Trophoblast cell (in vitro differentiated cells and primary cell): ENCODE results near the gene DCXR.

Source experiments
- DNase-seq, 2 donors: peaks; one replicate each; pipeline ENCODE4 v3.0.0-alpha.2; 2016
- H2AFZ ChIP-seq: 2 replicates; pipeline ENCODE4 v1.6.1; 2013; ENCODE audit warnings: low read length, moderate library complexity, mild to moderate bottlenecking; ENCODE audit not compliant: insufficient read depth, poor library complexity
- H2AK5ac ChIP-seq: 2 replicates; pipeline ENCODE4 v1.6.1; 2013; ENCODE audit warnings: mild to moderate bottlenecking, low read length
- H2BK120ac ChIP-seq: 2 replicates; pipeline ENCODE4 v1.6.1; 2013; ENCODE audit warnings: low read length, mild to moderate bottlenecking, moderate library complexity; ENCODE audit not compliant: insufficient read depth, poor library complexity
- H2BK12ac ChIP-seq: 2 replicates; pipeline ENCODE4 v1.6.1; 2013; ENCODE audit warnings: mild to moderate bottlenecking, low read length, moderate library complexity
- H2BK5ac ChIP-seq: 2 replicates; pipeline ENCODE4 v1.6.1; 2013; ENCODE audit warnings: low read length, low read depth, moderate library complexity, mild to moderate bottlenecking; ENCODE audit not compliant: poor library complexity
- H3K14ac ChIP-seq: 2 replicates; pipeline ENCODE4 v1.6.1; 2013; ENCODE audit warnings: mild to moderate bottlenecking, low read length
- H3K18ac ChIP-seq: 2 replicates; pipeline ENCODE4 v1.6.1; 2013; ENCODE audit warnings: mild to moderate bottlenecking, low read length
- H3K23ac ChIP-seq: 2 replicates; pipeline ENCODE4 v1.6.1; 2013; ENCODE audit warnings: low read length
- H3K27ac ChIP-seq: 2 replicates; pipeline ENCODE4 v1.5.1; 2013; ENCODE audit warnings: low read depth, mild to moderate bottlenecking, inconsistent platforms, low read length, moderate library complexity
- H3K27me3 ChIP-seq: 2 replicates; pipeline ENCODE4 v1.6.1; 2013; ENCODE audit warnings: inconsistent platforms, mild to moderate bottlenecking, low read length, moderate library complexity; ENCODE audit not compliant: insufficient read depth
- H3K36me3 ChIP-seq, 2 experiments: 1 replicate in 1 of 2; 2 replicates in 1 of 2; pipeline ENCODE4 v1.6.1; 2013; ENCODE audit warnings: low read length in 2 of 2, mild to moderate bottlenecking in 2 of 2, moderate library complexity in 1 of 2; ENCODE audit not compliant: insufficient read depth in 2 of 2, control insufficient read depth in 1 of 2
- H3K4ac ChIP-seq: 2 replicates; pipeline ENCODE4 v1.6.1; 2013; ENCODE audit warnings: low read depth, mild to moderate bottlenecking, low read length, moderate library complexity
- H3K4me1 ChIP-seq, 2 experiments: 1 replicate in 1 of 2; 2 replicates in 1 of 2; pipeline ENCODE4 v1.6.1; 2013; ENCODE audit warnings: low read length in 2 of 2, mild to moderate bottlenecking in 2 of 2, moderate library complexity in 1 of 2; ENCODE audit not compliant: insufficient read depth in 2 of 2, control insufficient read depth in 1 of 2
- H3K4me2 ChIP-seq: 2 replicates; pipeline ENCODE4 v1.6.1; 2013; ENCODE audit warnings: inconsistent platforms, mild to moderate bottlenecking, low read length, moderate library complexity
- H3K4me3 ChIP-seq: 2 replicates; pipeline ENCODE4 v1.5.1; 2013; ENCODE audit warnings: mild to moderate bottlenecking, low read depth, low read length, inconsistent platforms
- H3K79me1 ChIP-seq: one replicate; pipeline ENCODE4 v1.6.1; 2013; ENCODE audit warnings: low read length
- H3K79me2 ChIP-seq: 2 replicates; pipeline ENCODE4 v1.6.1; 2013; ENCODE audit warnings: low read length, mild to moderate bottlenecking; ENCODE audit not compliant: control insufficient read depth, insufficient read depth, poor library complexity
- H3K9ac ChIP-seq: 2 replicates; pipeline ENCODE4 v1.6.1; 2013; ENCODE audit warnings: mild to moderate bottlenecking, low read length
- H3K9me3 ChIP-seq: 2 replicates; pipeline ENCODE4 v1.6.1; 2013; ENCODE audit warnings: low read depth, mild to moderate bottlenecking, control low read depth, inconsistent platforms, low read length; ENCODE audit not compliant: insufficient read depth
- H4K12ac ChIP-seq: 2 replicates; pipeline ENCODE4 v1.6.1; 2013; ENCODE audit warnings: low read depth, mild to moderate bottlenecking, low read length, moderate library complexity
- H4K8ac ChIP-seq: 2 replicates; pipeline ENCODE4 v1.6.1; 2013; ENCODE audit warnings: low read depth, mild to moderate bottlenecking, low read length, moderate library complexity
- H4K91ac ChIP-seq: one replicate; pipeline ENCODE4 v1.6.1; 2013; ENCODE audit warnings: low read depth, mild to moderate bottlenecking, low read length, moderate library complexity
- WGBS: extraction: QIAGEN DNeasy Blood & Tissue Kit; methylation state at CpG from one replicate; pipeline ENCODE4 v1.1.7; 2013; ENCODE audit warnings: missing lambda C conversion rate; ENCODE audit not compliant: insufficient read length, insufficient coverage; ENCODE audit errors: extremely low coverage; 5-methylcytosine and 5-hydroxymethylcytosine counted together

Gene DCXR

GRCh38 chr17:82076018-82076784 is 38.7 kb upstream of the DCXR start:
- DNase-seq = peak in 1 of 2 donors; percentile 61
- H4K8ac ChIP-seq = no peak overlapping the region
- H3K9ac ChIP-seq = no peak overlapping the region
- no peaks in the 10 kb centered on the region for H3K79me1 ChIP-seq
- no peak overlapping the region for H3K4ac ChIP-seq
- H3K23ac ChIP-seq = no peak overlapping the region
- H3K27me3 ChIP-seq = no peaks in the 10 kb centered on the region
- WGBS = no CpG with 5 or more reads among the region's 25 CpGs
- H2BK5ac ChIP-seq = no peak overlapping the region
- H3K4me2 ChIP-seq = no peak overlapping the region
- peaks cover 2% of the 10 kb centered on the region for H3K9me3 ChIP-seq
- no peaks in the 10 kb centered on the region for H3K4me1 ChIP-seq
- no peak overlapping the region for H3K4me3 ChIP-seq
- H4K91ac ChIP-seq = no peak overlapping the region
- H2BK12ac ChIP-seq = no peak overlapping the region
- H2AK5ac ChIP-seq = no peak overlapping the region
- no peak overlapping the region for H3K14ac ChIP-seq
- H3K18ac ChIP-seq = no peak overlapping the region
- H4K12ac ChIP-seq = peak overlapping the region; percentile 2
- no peak overlapping the region for H2AFZ ChIP-seq
- H3K27ac ChIP-seq = no peak overlapping the region
- H2BK120ac ChIP-seq = no peak overlapping the region
- H3K36me3 ChIP-seq = peaks cover 37 to 39% of the 10 kb centered on the region in 2 experiments
- no peaks in the 10 kb centered on the region for H3K79me2 ChIP-seq

GRCh38 chr17:82073446-82073845 is 35.9 kb upstream of the DCXR start:
- no peaks in the 10 kb centered on the region for H3K79me2 ChIP-seq
- no peaks in the 10 kb centered on the region for H3K4me1 ChIP-seq
- no peak overlapping the region for H3K9ac ChIP-seq
- no peak overlapping the region for H4K91ac ChIP-seq
- H3K23ac ChIP-seq = no peak overlapping the region
- H4K8ac ChIP-seq = no peak overlapping the region
- no peak overlapping the region for H3K18ac ChIP-seq
- WGBS = no CpG with 5 or more reads among the region's 9 CpGs
- no peak overlapping the region for H2AFZ ChIP-seq
- H4K12ac ChIP-seq = no peak overlapping the region
- no peak overlapping the region for H2AK5ac ChIP-seq
- H3K36me3 ChIP-seq = peaks cover 10 to 12% of the 10 kb centered on the region in 2 experiments
- H2BK5ac ChIP-seq = no peak overlapping the region
- H3K27ac ChIP-seq = no peak overlapping the region
- no peak overlapping the region for H2BK12ac ChIP-seq
- H2BK120ac ChIP-seq = no peak overlapping the region
- H3K4me3 ChIP-seq = no peak overlapping the region
- H3K4me2 ChIP-seq = no peak overlapping the region
- H3K14ac ChIP-seq = no peak overlapping the region
- DNase-seq = no peak
- H3K79me1 ChIP-seq = no peaks in the 10 kb centered on the region
- H3K9me3 ChIP-seq = no peaks in the 10 kb centered on the region
- no peak overlapping the region for H3K4ac ChIP-seq
- no peaks in the 10 kb centered on the region for H3K27me3 ChIP-seq

GRCh38 chr17:82072827-82073226 is 35.3 kb upstream of the DCXR start:
- Histone ChIP-seq H2AK5ac (no peak overlapping the region), H3K4me3 (no peak overlapping the region), H4K12ac (no peak overlapping the region), H3K36me3 (peaks cover 4 to 6% of the 10 kb centered on the region in 2 experiments), H4K91ac (no peak overlapping the region), H3K27ac (no peak overlapping the region), H2BK5ac (no peak overlapping the region), H2AFZ (no peak overlapping the region), H3K9ac (no peak overlapping the region), H3K14ac (no peak overlapping the region), H3K4me2 (no peak overlapping the region), H3K18ac (no peak overlapping the region), H3K79me1 (no peaks in the 10 kb centered on the region), H3K27me3 (no peaks in the 10 kb centered on the region), H3K4ac (no peak overlapping the region), H2BK120ac (no peak overlapping the region), H3K9me3 (no peaks in the 10 kb centered on the region), H3K23ac (no peak overlapping the region), H3K4me1 (no peaks in the 10 kb centered on the region), H3K79me2 (no peaks in the 10 kb centered on the region), H4K8ac (no peak overlapping the region), H2BK12ac (no peak overlapping the region)
- no peak for DNase-seq
- WGBS = no CpG with 5 or more reads among the region's 6 CpGs

- Histone ChIP-seq H2AFZ (no peak overlapping the region), H3K9me3 (no peaks in the 10 kb centered on the region), H3K79me2 (peaks cover 4% of the 10 kb centered on the region), H2BK12ac (no peak overlapping the region), H4K12ac (no peak overlapping the region), H3K36me3 (no peaks in the 10 kb centered on the region), H3K27ac (no peak overlapping the region), H3K18ac (no peak overlapping the region), H3K4ac (no peak overlapping the region), H2AK5ac (no peak overlapping the region), H4K8ac (no peak overlapping the region), H2BK120ac (no peak overlapping the region), H4K91ac (no peak overlapping the region), H3K4me2 (no peak overlapping the region), H3K79me1 (peaks cover 5% of the 10 kb centered on the region), H3K27me3 (no peaks in the 10 kb centered on the region), H3K23ac (no peak overlapping the region), H2BK5ac (no peak overlapping the region), H3K4me3 (no peak overlapping the region), H3K14ac (no peak overlapping the region), H3K9ac (no peak overlapping the region), H3K4me1 (peaks cover 4 to 5% of the 10 kb centered on the region in 2 experiments)
- DNase-seq = no peak
Observed at GRCh38 chr17:82070611-82071010, 33.1 kb upstream of the DCXR start.
